ENCODE data around the gene DCLK1. TPM values are rescaled to one million over a fixed set of nuclear protein-coding genes. Genes with fewer than 3 reads are reported as not detected.

Gene DCLK1
- total RNA-seq, 1 donor from 2014 or later, result 6.4 TPM

DNA sequence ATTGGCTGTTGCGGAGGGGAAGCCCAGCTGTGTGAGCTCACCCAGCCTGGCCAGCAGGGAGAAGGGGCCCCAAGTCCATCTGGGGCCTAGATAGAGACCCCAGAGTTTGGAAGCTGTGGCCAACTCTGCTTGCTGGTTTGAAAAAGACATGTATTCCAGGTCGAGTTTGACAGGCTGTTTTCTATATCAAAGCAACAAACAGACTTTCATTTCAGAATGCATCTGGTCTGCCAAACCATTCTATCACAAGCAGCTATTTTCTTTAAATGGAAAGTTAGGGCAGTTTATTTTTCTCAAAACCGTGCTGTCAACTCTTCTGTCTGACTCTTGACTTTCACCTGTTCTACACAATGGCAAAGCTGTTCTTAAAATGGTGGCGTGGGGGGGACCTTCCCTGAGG lies 185.8 kb downstream of the DCLK1 start:
- Histone ChIP-seq H3K27ac (no peak overlapping the region), H3K36me3 (no peaks in the 10 kb centered on the region), H3K9ac (no peak overlapping the region), H3K27me3 (no peaks in the 10 kb centered on the region), H4K20me1 (ENCODE audit: low read depth) (no peaks in the 10 kb centered on the region), H3F3A (ENCODE audit: low read depth) (no peaks in the 10 kb centered on the region), H3K4me1 (no peaks in the 10 kb centered on the region), H3K79me2 (ENCODE audit: low read depth) (no peaks in the 10 kb centered on the region), H3K9me3 (ENCODE audit: low read depth) (no peaks in the 10 kb centered on the region), H3K4me3 (no peak overlapping the region), H3K4me2 (no peak overlapping the region), H2AFZ (replicated peaks) (no peak overlapping the region)
- DNase-seq (ENCODE audit: low spot score), result no peak
- Mint-ChIP-seq H3K36me3 (peaks cover 6% of the 10 kb centered on the region), H3K4me3 (no peak overlapping the region), H3K27ac (no peak overlapping the region), H3K4me1 (peaks cover 3% of the 10 kb centered on the region), H3K27me3 (ENCODE audit: insufficient read depth, low read depth) (no peaks in the 10 kb centered on the region), H3K9me3 (peaks cover 6% of the 10 kb centered on the region)
- TF ChIP-seq EZH2phosphoT487 (IDR thresholded peaks at IDR 0.05) (no peak), EZH2 (IDR thresholded peaks at IDR 0.05) (no peak)
- TF ChIP-seq, protein P1, sequence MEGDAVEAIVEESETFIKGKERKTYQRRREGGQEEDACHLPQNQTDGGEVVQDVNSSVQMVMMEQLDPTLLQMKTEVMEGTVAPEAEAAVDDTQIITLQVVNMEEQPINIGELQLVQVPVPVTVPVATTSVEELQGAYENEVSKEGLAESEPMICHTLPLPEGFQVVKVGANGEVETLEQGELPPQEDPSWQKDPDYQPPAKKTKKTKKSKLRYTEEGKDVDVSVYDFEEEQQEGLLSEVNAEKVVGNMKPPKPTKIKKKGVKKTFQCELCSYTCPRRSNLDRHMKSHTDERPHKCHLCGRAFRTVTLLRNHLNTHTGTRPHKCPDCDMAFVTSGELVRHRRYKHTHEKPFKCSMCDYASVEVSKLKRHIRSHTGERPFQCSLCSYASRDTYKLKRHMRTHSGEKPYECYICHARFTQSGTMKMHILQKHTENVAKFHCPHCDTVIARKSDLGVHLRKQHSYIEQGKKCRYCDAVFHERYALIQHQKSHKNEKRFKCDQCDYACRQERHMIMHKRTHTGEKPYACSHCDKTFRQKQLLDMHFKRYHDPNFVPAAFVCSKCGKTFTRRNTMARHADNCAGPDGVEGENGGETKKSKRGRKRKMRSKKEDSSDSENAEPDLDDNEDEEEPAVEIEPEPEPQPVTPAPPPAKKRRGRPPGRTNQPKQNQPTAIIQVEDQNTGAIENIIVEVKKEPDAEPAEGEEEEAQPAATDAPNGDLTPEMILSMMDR (IDR thresholded peaks at IDR 0.05), result no peak

DNA sequence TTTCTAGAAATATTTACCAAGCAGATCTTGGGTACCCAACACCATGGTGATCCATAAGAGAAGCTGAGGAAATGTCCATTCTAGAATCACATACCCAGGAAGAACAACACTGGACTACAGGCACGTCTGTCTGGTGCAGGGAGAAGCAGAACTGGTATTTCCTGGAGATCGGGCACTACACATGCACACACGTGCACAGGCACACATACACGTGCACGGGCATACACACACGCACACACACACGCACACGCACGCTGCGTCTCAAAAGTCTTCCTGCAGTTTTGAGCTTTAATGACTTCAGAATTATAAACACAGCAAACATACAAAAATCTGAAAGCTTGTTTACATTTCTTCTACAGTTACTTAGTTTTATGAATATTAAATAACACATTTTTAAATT lies 189.8 kb downstream of the DCLK1 start:
- no peaks in the 10 kb centered on the region for H3K4me1 Mint-ChIP-seq
- Histone ChIP-seq H3K79me2 (ENCODE audit: low read depth) (no peaks in the 10 kb centered on the region), H3K4me2 (no peak overlapping the region), H4K20me1 (ENCODE audit: low read depth) (no peaks in the 10 kb centered on the region), H3K27ac (no peak overlapping the region), H3K27me3 (no peaks in the 10 kb centered on the region), H3F3A (ENCODE audit: low read depth) (no peaks in the 10 kb centered on the region), H3K9me3 (ENCODE audit: low read depth) (no peaks in the 10 kb centered on the region), H3K9ac (no peak overlapping the region), H2AFZ (replicated peaks) (no peak overlapping the region), H3K4me1 (no peaks in the 10 kb centered on the region), H3K4me3 (no peak overlapping the region), H3K36me3 (no peaks in the 10 kb centered on the region)
- H3K36me3 Mint-ChIP-seq, result peaks cover 6% of the 10 kb centered on the region
- no peak for DNase-seq (ENCODE audit: low spot score)
- no peak overlapping the region for H3K4me3 Mint-ChIP-seq
- peaks cover 8% of the 10 kb centered on the region for H3K9me3 Mint-ChIP-seq
- no peak overlapping the region for H3K27ac Mint-ChIP-seq
- no peak for TF ChIP-seq EZH2 (IDR thresholded peaks at IDR 0.05)
- TF ChIP-seq, protein P1 (IDR thresholded peaks at IDR 0.05), result no peak
- TF ChIP-seq EZH2phosphoT487 (IDR thresholded peaks at IDR 0.05), result no peak
- H3K27me3 Mint-ChIP-seq (ENCODE audit: insufficient read depth, low read depth), result no peaks in the 10 kb centered on the region

GRCh38 chr13:35940734-35941133 lies 190.4 kb downstream of the DCLK1 start:
- no peaks in the 10 kb centered on the region for H3K36me3 ChIP-seq
- DNase-seq (ENCODE audit: low spot score), result no peak

More at GRCh38 chr13:35940734-35941133, 190.4 kb downstream of the DCLK1 start:
- H3K36me3 Mint-ChIP-seq, result peaks cover 6% of the 10 kb centered on the region
- Histone ChIP-seq H3K79me2 (ENCODE audit: low read depth) (no peaks in the 10 kb centered on the region), H3K4me2 (no peak overlapping the region), H3F3A (ENCODE audit: low read depth) (no peaks in the 10 kb centered on the region), H3K9ac (no peak overlapping the region), H3K27me3 (no peaks in the 10 kb centered on the region), H3K9me3 (ENCODE audit: low read depth) (no peaks in the 10 kb centered on the region), H3K27ac (no peak overlapping the region), H3K4me1 (no peaks in the 10 kb centered on the region), H4K20me1 (ENCODE audit: low read depth) (no peaks in the 10 kb centered on the region), H2AFZ (replicated peaks) (no peak overlapping the region), H3K4me3 (no peak overlapping the region)
- no peaks in the 10 kb centered on the region for H3K27me3 Mint-ChIP-seq (ENCODE audit: insufficient read depth, low read depth)
- TF ChIP-seq EZH2phosphoT487 (IDR thresholded peaks at IDR 0.05) (no peak), EZH2 (IDR thresholded peaks at IDR 0.05) (no peak)
- TF ChIP-seq, protein P1 (IDR thresholded peaks at IDR 0.05), result no peak
- no peak overlapping the region for H3K27ac Mint-ChIP-seq
- no peak overlapping the region for H3K4me3 Mint-ChIP-seq
- peaks cover 8% of the 10 kb centered on the region for H3K9me3 Mint-ChIP-seq
- H3K4me1 Mint-ChIP-seq, result no peaks in the 10 kb centered on the region
